Lung (tissue), 12 donors: ENCODE measurements around the gene RSPH1. TPM values are rescaled to one million over a fixed set of nuclear protein-coding genes. Genes with fewer than 3 reads are reported as not detected.

ENCODE experiments used
- ATAC-seq: fragments of 200-7000 bp; cut with Tn5 transposase; one replicate; pipeline ENCODE4 v1.9.1; 2020; ENCODE audit warnings: moderate number of reproducible peaks; ENCODE audit not compliant: insufficient read depth, low FRiP score
- DNase-seq, 3 donors: peaks; one replicate each; pipeline ENCODE4 v3.0.0-alpha.2; 2013 to 2017
- H3K27ac ChIP-seq, 2 donors: one replicate each; pipeline ENCODE4 v1.5.1; 2013; ENCODE audit warnings: mild to moderate bottlenecking in 2 of 2, moderate library complexity in 2 of 2, control low read depth in 1 of 2, inconsistent platforms in 1 of 2, low read depth in 1 of 2, low read length in 1 of 2
- H3K27me3 ChIP-seq, 3 donors: one replicate each; pipeline ENCODE4 v1.5.1; 2013; ENCODE audit warnings: low read length in 2 of 3; ENCODE audit not compliant: control insufficient read depth in 3 of 3, insufficient read depth in 3 of 3
- H3K36me3 ChIP-seq, 4 donors: one replicate each; pipeline ENCODE4 v1.5.1; 2013; ENCODE audit warnings: low read length in 4 of 4, mild to moderate bottlenecking in 1 of 4, moderate library complexity in 1 of 4; ENCODE audit not compliant: control insufficient read depth in 4 of 4, insufficient read depth in 4 of 4
- H3K4me1 ChIP-seq, 5 donors: one replicate each; pipeline ENCODE4 v1.5.1; 2013; ENCODE audit warnings: low read length in 5 of 5, mild to moderate bottlenecking in 2 of 5, moderate library complexity in 1 of 5; ENCODE audit not compliant: control insufficient read depth in 5 of 5, insufficient read depth in 5 of 5
- H3K4me3 ChIP-seq: one replicate; pipeline ENCODE4 v1.5.1; 2013; ENCODE audit warnings: mild to moderate bottlenecking, control low read depth, moderate library complexity
- H3K9ac ChIP-seq, 2 donors: one replicate each; pipeline ENCODE4 v1.5.1; 2013; ENCODE audit warnings: low read length in 2 of 2, control low read depth in 1 of 2; ENCODE audit not compliant: insufficient read depth in 1 of 2
- H3K9me3 ChIP-seq, 4 donors: one replicate each; pipeline ENCODE4 v1.5.1; 2013; ENCODE audit warnings: low read length in 3 of 4, mild to moderate bottlenecking in 1 of 4, moderate library complexity in 1 of 4; ENCODE audit not compliant: control insufficient read depth in 4 of 4, insufficient read depth in 3 of 4
- CTCF ChIP-seq: IDR thresholded peaks from 2 replicates; pipeline ENCODE4 v1.5.1; 2012; ENCODE audit warnings: mild to moderate bottlenecking; ENCODE audit errors: control extremely low read depth, extremely low read depth
- WGBS, 2 donors: extraction: QIAGEN DNeasy Blood & Tissue Kit; methylation state at CpG; one replicate each; pipeline ENCODE4 v1.1.7; 2013; 5-methylcytosine and 5-hydroxymethylcytosine counted together
- polyA plus RNA-seq, 2 donors: library from polyadenylated mRNA; stranded (reverse); fragments of 200-250 nt; gene quantifications; one replicate each; pipeline ENCODE4 v1.2.1, GENCODE V29; 2013
- total RNA-seq, 2 donors: library from RNA; depleted of rRNA in 1 of 2; stranded (reverse); fragments of >200 nt in 1 of 2; gene quantifications; one replicate each; pipeline ENCODE4 v1.2.1, GENCODE V29; 2014 to 2021
- donor health status: control.
- donor health status: control.
- donor health status: Bipolar disorder and iron deficiency.
- donor health status: healthy.
- donor health status: DM: yes; HTN: yes; CAD: no.

RSPH1 gene
- total and polyA plus RNA-seq, 4 donors: 17.6 to 46.9 (median 27.7) TPM

GRCh38 chr21:42423197-42423675 lies 72.8 kb downstream of the RSPH1 start:
- TF ChIP-seq CTCF: no peak
- H3K9me3 ChIP-seq: peaks cover 0 to 1% (median 0%) of the 10 kb centered on the region in 4 donors
- no peak for ATAC-seq
- H3K27me3 ChIP-seq: no peaks in the 10 kb centered on the region
- WGBS, 2 donors: 64 to 75% methylated on average over 10 of the region's 10 CpGs
- no peaks in the 10 kb centered on the region for H3K36me3 ChIP-seq
- H3K9ac ChIP-seq: no peak overlapping the region
- no peaks in the 10 kb centered on the region for H3K4me1 ChIP-seq
- DNase-seq: no peak
- H3K4me3 ChIP-seq: no peak overlapping the region
- H3K27ac ChIP-seq: no peak overlapping the region

Other genes with a start within 250 kb of the RSPH1 start
- 10 to 100 TPM; 23.9 to 37.8 TPM for gene TFF3, start 180.8 kb downstream of the RSPH1 start, total RNA-seq
- 10 to 100 TPM; 30.8 to 54.0 TPM for gene TFF3, start 180.8 kb downstream of the RSPH1 start, polyA plus RNA-seq
- gene TFF2, start 145.2 kb downstream of the RSPH1 start, total RNA-seq: not detected
- gene TFF2, start 145.2 kb downstream of the RSPH1 start, polyA plus RNA-seq: not detected
- gene TFF1, start 129.7 kb downstream of the RSPH1 start, total RNA-seq: under 1 TPM in 1 of 2 donors, not detected in 1; 0.83 TPM
- gene TFF1, start 129.7 kb downstream of the RSPH1 start, polyA plus RNA-seq: 1 to 10 TPM; 1.2 to 3.8 TPM
- gene TMPRSS3, start 100.2 kb downstream of the RSPH1 start, total RNA-seq: 1 to 10 TPM; 2.1 to 7.9 TPM
- gene TMPRSS3, start 100.2 kb downstream of the RSPH1 start, polyA plus RNA-seq: 1 to 10 TPM; 3.2 to 5.2 TPM
- under 1 TPM; 0.74 to 0.88 TPM for gene UBASH3A, start 92.3 kb downstream of the RSPH1 start, total RNA-seq
- gene UBASH3A, start 92.3 kb downstream of the RSPH1 start, polyA plus RNA-seq: under 1 TPM; 0.58 to 0.61 TPM
- gene SLC37A1, start 17.6 kb upstream of the RSPH1 start, total RNA-seq: 10 to 100 TPM; 25.5 to 29.5 TPM
- 10 to 100 TPM; 13.3 to 13.6 TPM for gene SLC37A1, start 17.6 kb upstream of the RSPH1 start, polyA plus RNA-seq
- 10 to 100 TPM in 1 of 2 donors, 1 to 10 TPM in 1; 7.2 to 17.0 TPM for gene PDE9A, start 157.4 kb upstream of the RSPH1 start, total RNA-seq
- 1 to 10 TPM; 5.3 to 6.6 TPM for gene PDE9A, start 157.4 kb upstream of the RSPH1 start, polyA plus RNA-seq